DMS153 treated with DMSO at 0.1 percent for 48 hours (cell line): ENCODE data around the gene BTG1.
A peak's percentile ranks its signal among the peaks of the same experiment; 100 is the strongest.

ENCODE experiments used
- DNase-seq: peaks from one replicate; lab custom pipeline; 2025; ENCODE audit not compliant: unreplicated experiment; lab: John Stamatoyannopoulos, UW

Gene BTG1, protein sequence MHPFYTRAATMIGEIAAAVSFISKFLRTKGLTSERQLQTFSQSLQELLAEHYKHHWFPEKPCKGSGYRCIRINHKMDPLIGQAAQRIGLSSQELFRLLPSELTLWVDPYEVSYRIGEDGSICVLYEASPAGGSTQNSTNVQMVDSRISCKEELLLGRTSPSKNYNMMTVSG

DNA sequence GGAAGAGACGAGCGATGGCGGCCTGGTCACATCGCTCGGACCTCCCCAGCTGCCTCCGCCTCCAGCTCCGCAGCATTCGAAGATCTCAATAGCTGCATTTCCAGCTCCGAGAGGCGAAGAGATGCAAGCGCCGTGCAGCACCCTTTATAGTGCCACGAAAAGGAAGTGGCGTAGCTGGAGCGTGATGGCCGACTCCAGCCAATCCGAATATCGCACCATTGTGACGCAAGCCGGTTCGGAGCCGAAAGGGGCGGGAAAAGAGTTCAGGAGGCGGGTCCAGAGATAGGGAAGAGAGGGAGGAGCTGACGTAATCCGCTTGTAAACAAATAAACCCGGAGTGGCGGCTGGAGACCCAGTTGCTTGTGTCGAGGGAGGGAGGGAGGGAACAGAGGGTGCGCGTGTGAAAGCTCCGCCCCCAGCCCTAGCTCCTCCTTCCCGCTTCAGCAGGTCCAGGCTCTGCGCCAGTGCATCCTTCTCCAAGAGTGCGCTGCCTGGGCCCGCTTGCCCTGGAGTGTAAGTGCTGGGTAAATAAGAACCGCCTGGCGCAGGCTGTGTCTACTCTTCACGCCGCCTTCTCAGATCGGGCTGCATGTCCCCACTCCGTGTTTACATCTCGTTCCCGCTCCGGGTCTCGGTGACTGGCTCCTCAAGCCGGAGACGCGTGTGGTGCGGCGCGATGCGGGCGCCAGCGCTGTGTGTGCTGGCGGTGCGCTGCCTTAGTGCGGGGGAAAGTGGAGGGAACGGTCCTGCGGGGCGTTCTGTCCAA, at the start of gene BTG1:
Gene BTG1 (minus strand): TSS at position 116 of the 766 bp plus-strand sequence. CDS start 311 bp downstream, outside the sequence.
- DNase-seq: peak; percentile 98

DNA sequence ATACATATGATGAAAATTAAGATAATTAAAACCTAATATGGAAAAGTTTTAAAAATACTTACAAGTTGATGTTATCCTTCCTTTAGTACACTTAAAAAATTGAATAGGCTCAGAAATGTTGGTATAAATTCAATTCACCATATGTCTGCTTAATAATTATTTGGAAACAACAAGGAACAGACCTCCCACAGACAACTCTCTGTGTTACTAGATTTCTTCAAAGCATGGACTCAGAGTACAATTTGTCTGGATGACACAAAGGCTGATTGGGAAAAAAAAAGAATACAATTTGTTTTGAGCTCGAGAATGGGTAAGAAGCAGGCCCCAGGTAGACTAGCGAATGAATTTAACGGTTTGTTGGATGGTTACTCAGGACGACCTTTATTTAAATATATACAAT, 48.9 kb upstream of the BTG1 start:
- DNase-seq: no peak

DNA sequence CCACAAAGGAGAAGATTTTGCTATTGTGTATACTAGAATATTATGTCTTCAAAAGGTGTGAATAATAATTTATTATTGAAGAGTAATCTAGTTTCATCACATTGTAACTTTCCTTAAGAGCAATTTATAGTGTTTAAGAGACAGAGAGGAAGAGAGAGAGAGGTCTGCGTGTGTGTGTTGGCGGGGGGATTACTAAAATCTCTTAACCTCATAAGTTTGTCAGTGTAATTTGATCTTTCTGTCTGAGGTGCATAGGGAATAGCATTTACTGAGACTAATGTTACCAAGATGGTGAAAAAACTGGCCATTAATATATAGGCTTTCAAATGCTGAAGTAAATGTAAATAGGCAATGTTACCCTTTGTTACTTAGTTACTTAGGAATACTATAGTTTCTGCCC, 48.2 kb upstream of the BTG1 start:
- DNase-seq: no peak

DNA sequence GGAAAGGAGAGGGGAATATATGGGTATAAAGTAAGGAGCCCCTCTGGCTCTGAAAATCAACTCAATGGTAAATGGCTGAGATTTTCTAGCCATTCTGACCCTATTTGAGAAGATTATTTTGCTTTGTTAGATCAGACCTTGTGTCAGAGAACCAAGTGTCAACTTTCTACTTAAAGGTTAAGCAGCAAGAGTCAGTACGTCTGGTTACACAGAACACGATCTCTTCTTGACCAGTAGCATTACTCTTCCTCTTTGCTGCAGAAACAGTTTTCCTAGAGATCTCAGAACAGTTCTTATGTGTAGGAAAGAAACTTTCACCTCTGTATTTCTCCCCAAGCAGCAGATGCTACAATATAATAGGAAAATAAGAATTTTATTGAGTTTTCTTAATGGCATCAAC, 47.4 kb upstream of the BTG1 start:
- no peak for DNase-seq

DNA sequence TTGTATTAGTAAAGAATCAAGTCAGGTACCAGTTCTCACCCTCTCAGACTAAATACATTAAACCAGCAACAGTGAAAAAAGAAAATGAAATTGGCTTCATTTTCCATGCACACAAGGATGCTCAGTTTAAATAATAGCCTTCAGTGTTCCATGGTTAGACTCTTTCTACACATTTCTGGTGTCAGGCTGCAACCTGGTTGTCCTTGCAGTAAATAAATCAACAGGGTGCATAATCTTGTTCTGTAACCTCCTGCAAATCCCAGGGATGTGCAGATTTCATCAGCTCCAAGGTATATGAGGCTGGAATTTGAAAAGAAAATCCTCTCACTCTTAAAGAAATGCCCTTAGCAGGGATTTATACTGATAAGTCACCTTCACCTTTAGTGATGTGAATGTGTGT, 46.7 kb upstream of the BTG1 start:
- no peak for DNase-seq

DNA sequence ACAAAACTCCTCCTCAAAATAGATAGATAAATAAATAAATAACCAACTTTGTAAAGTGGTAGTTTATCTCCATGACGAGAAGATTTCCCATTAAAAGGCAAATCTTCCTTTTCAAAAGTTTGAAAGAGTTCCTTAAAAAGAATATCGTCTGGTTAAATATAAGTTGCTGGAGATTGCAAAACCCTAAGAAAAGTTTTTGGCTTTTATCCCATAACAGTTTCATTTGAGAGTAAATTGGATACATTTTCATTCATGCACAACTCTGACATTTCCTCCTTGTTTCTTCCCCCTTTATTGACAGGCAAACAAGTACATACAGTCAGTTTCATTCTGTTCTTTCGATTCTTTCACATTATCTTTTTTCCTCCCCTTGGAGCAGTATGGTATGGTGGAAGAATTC, 45.4 kb upstream of the BTG1 start:
- no peak for DNase-seq

DNA sequence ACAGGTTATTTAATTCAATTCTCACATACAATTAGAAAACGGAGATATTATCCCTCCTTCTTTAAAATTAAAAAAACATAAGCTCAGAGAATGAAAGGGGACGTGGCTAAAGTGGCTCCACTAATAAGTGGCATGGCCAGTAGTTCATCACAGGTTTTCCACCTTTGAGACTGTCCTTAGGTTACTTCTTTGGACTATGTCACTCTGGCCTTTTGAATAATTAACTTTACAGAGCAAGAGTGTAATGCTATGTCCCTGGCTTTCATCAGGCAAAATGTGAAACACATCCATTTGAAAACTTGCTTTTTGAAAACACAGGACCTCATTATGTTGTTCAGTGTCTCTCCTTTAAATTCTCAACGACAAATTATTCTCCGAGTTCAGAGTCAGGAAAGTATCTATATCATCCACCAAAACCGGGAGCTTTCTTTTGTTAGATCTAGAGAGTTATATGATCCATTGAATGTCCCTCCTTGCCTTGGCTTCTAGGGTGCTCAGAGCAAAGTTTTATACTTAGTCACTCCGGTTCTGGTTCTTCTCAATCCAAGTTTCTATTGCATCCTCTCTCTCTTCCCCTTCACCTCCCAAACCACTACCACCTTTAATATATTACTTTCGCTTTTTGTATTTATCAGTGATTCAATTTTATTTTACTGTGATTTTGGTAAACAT, 43.0 kb upstream of the BTG1 start:
- DNase-seq: no peak

DNA sequence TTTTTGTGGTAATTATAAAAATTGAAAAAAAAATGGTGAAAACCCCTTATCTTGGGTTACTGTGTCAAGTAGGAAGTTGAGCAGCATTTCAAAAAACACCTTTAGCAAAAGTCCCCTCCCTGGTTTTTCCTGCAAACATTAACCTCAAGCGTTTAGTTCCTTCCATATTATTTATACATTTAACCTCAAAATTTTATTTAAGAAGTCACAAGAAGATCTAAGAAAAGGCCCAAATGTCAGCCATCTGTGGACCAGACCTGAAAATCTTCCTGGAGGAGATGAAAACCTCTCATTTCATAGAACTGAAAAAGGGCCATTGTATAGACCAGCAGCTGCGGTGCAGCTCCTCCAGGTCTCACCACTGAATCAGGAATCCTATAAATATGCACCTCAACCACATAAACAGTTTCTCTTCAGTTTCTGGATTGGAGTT, 40.4 kb upstream of the BTG1 start:
- DNase-seq: no peak

DNA sequence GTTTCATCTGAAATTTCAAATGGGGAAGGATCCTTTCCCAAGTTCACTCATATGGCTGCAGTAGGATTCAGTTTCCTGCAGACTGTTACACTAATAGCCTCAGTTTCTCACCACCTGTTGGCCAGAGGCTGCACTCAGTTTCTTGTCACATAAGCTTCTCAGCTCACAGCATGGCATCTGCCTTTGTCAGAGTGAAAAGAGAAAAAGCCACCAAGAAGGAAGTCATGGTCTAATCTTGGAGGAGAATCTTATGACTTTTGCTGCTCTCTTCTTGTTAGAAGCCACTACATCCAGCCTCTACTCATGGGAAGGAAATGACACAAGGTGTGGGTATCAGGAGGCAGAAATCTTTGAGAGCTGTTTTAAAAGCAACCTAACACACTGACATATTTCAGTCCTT, 39.4 kb upstream of the BTG1 start:
- DNase-seq: no peak

DNA sequence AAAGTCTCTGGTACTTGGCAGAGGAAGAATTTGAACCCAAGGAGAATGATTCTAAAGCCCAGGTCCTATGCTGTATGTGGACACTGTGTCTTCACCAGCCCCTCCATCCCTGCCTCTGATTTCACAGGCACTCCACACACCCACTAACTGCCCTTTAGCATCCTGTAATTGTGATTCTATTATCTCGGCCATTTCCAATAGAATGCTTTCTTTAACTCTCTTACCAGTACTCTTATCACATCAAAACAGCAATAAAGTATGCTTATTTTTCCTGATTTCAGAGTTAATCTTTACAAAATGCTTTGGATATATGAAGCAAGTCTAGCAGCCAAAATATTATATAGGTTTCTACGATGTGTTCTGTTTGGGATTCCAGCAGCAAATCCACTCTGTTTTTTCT, 37.9 kb upstream of the BTG1 start:
- DNase-seq: no peak

DNA sequence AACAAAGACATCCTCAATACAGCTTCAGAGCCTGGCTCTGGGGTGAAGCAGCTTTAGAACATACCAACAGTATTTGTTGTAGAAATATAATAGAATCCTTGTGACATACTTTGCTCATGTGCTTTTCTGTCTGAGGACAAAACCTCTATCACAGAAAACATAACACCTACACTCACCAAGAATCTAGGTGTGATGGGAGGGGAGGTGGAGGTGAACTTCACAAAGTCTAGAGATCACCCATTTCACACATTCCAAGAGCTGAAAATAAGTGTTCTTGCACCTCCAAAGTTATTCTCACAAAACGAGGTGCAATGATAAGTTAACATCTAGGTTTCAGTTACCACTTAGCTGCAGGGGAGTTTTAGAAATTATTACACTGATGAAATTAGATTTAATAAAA, 32.7 kb upstream of the BTG1 start:
- no peak for DNase-seq

DNA sequence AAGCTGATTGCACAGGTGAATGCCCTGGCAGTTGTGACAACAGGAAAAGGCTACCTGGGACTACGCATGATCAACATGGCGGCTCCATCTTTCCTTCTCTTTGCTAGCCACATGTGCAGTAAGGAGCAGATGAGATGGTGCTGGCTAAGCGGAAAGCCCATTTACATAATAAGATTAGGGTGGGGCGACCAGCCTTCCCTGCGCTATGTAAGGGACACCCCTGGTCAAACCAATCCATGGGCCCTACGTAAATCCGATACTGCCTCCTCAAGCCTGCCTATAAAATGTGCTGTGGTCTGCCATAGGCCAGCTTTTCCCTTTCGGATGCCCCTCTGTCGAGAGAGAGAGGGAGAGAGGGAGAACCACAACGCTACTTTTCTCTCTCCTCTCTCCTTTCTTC, 31.0 kb upstream of the BTG1 start:
- no peak for DNase-seq

DNA sequence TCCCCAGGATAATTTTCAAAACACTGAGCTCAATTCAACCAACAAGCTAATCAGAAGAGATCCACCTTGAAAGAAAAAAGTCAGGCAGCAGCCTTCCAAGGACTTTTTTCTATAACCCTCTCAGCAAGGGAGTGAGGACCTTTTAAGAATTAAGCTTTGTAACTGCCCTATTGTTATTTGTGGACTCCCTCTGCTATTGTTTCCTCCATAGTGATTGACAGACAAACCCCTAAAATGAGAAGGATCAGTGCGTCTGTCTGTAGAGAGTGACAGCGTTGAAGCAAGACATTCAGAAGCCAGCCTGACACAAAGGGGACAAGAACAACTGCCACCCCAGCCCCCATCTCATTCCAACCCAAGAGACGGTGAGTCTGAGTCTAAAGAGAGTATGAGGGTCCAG, 30.3 kb upstream of the BTG1 start:
- no peak for DNase-seq

DNA sequence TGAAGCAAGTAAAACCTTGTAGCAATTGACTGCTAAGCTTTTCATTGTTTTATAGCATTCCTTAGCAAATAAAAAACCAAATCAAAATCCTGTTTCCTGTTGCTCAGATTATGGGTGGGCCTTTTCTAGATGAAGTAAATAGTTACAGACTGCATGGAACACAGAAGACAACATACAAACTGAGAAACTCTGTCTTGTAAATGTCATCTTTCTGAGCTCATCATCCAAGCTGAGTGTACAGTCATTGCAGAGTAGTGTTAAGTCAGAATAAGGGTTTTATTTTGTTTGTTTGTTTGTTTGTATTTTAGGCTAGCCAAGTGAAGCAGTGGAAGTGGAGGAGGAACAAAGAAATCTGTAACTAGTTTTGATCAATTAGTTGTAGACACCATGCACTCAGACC, 24.4 kb upstream of the BTG1 start:
- no peak for DNase-seq

DNA sequence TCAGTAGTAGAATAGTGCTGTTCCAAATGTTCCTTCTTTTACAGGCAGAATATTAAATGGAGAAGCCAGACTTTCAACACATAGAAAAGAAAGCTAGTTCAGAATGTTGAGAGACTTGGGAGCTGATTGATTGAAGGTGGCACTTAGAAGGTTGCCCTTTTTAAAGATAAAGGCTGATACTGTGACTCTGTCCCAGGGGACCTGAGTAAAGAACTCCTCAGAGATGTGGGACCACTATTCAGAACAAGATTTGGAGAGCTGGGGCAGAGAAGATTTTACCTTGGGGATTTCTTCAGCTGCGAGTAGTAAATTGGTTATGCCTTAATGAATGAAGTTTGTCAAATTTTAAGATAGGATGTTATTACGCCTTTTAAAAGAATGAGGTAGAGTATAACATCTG, 21.4 kb upstream of the BTG1 start:
- DNase-seq: no peak

DNA sequence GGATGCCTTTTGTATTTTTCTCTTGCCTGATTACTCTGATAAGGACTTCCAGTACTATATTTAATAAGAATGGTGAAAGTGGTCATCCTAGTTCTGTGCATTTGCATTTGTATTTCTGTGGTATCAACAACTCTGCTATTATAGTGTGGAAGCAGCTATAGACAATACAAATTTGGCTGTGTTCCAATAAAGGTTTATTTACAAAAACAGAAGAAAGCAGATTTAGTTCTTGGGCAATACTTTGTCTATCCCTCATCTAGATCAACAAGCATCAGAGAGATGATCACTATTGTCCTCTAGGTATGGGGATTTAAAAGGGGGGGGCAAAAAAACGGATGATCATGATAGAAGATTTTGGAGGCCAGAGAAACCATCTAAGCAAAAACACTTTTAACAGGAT, 19.1 kb upstream of the BTG1 start:
- no peak for DNase-seq

DNA sequence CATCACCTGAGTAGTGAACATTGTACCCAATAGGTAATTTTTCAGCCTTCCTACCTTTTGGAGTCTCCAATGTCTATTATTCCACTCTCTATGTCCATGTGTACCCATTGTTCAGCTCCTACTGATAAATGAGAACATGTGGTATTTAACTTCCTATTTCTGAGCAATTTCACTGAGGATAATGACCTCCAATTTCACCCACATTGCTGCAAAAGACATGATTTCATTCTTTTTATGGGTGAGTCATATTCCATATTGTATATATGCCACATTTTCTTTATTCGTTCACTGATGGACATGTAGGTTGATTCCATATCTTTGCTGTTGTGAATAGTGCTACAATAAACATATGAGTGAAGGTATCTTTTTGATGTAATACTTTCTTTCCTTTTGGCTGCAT, 16.4 kb upstream of the BTG1 start:
- no peak for DNase-seq

DNA sequence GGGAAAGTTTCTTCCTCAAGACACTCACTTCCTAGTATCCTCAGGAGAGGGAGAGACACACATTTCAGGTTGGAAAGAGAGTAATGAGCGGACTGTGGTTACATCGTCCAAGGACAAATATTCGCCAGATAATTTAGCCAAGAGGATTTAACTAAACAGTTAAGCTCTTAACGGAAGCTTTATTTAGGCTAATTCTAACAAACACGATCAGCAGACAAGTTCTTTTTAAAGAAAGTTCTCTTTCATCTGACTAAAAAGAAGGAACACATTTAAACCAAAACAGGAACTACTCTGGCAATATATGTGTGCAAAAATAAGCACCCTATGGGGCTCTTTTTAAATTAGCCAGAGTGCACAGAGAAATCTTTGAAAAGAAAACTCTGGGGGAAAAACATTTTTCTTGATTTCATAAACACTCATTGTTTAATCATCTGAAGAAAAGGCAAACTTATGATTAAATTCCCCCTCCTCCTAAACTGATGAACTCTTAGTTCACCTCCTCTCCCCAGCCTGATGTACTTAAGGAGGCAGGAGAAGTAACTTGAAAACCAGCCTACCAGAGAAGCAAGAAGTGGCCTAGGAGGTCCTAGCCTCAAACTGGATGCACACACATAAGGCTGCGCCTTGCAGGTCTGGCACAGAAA, 13.3 kb upstream of the BTG1 start:
- no peak for DNase-seq

DNA sequence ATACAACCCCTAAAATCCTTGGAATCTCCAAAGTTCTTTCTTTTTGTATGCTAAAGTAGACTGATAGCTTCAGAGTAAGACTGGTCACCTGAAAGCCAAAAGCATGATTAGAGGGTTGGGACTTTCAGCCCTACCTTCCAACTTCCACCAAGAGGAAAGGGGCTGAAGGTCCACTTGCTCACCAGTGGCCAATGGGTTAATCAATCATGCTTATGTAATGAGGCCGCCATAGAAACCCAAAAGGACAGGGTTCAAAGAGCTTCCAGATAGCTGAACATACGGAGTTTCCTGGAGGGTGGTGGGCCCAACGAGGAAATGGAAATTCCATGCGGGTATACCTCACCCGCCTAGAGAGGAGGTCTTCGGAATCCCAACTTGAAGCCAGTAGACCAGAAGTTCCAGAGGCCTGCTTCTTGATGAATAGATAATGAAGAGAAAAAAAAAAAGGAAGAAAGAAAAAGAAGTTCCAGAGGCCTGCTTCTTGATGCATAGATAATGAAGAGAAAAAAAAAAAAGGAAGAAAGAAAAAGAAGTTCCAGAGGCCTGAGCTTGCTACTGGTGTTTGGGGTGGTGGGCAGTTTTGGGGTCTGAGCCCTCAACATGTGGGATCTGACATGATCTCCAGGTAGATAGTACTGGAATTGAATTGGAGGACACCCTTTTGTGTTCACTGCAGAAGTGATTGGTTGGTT, 11.2 kb upstream of the BTG1 start:
- no peak for DNase-seq

DNA sequence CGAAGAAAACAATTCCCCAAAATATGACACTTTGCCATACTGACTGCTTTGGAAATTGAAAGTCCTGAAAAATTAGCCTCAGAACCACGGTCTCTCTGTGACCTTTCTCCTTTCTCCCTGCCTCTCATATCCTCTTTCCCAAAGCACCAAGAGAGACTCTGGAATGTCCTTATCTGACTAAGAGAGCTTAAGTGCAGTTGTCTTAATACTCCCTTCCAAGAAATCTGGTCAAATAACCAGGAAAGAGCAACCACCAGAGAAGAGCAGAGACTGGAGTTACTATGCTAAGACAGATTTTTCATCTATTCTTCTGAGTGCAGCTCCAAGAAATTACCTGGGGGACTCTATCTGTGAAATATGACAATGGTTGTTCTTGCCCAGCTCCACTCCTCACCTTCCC, 10.5 kb upstream of the BTG1 start:
- no peak for DNase-seq

DNA sequence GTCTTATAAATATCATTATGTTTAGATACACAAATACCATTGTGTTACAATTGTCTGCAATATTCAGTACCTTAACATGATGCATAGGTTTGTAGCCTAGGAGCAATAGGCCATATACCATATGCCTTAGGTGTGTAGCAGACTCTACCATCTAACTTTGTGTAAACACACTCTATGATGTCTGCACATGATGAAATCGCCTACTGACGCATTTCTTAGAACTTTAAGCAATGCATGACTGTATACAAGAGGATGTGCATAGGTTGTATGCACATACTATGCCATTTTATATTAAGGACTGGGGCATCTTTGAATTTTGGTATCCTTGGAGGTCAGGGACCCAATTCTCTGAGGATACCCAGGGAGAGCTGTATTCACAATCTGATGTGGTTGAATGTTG, 10.1 kb upstream of the BTG1 start:
- DNase-seq: no peak
